Endothelial cell of umbilical vein (primary cell): ENCODE measurements around the gene PTPRK. TPM values are rescaled to one million over a fixed set of nuclear protein-coding genes. Genes with fewer than 3 reads are reported as not detected.

Source experiments
- BruUV-seq: library from RNA; stranded (reverse); fragments of 400-500 nt; replicated peaks from 2 replicates; lab custom pipeline; 2021; lab: Mats Ljungman, UMichigan
- CTCF ChIA-PET: fragments of 300-600, 350-600 bp; sonication (Branson Sonifier 250); formaldehyde crosslinking; loops from one replicate; lab custom pipeline; 2021; ENCODE audit warnings: antibody characterized with exemption, inconsistent platforms; lab: Charles Lee
- POLR2A ChIA-PET: fragments of 300-600, 350-600 bp; sonication (Branson Sonifier 250); formaldehyde crosslinking; loops from one replicate; lab custom pipeline; 2021; ENCODE audit warnings: antibody characterized with exemption, inconsistent platforms; lab: Charles Lee
- DNase-seq: peaks from one replicate; pipeline ENCODE4 v3.0.0-alpha.2; 2011; ENCODE audit warnings: low read depth, low spot score
- FAIRE-seq: peaks from 2 replicates; lab custom pipeline; 2011; peaks lifted over from hg19 to GRCh38; lab: Jason Lieb, UNC
- H2AFZ ChIP-seq: 2 replicates; pipeline ENCODE4 v1.6.0; 2012; ENCODE audit warnings: low read depth, low read length, control low read depth, inconsistent platforms
- H3K27ac ChIP-seq: 2 replicates; pipeline ENCODE4 v1.5.1; 2011; ENCODE audit warnings: low read depth, mild to moderate bottlenecking, control low read depth, low read length, moderate library complexity; ENCODE audit not compliant: insufficient read depth
- H3K27me3 ChIP-seq, 2 experiments: 2 replicates each; pipeline versions ENCODE4 v1.6.0 to v1.6.1; 2011; ENCODE audit warnings: low read length in 2 of 2, mixed read lengths in 1 of 2; ENCODE audit not compliant: control insufficient read depth in 2 of 2, insufficient read depth in 2 of 2
- H3K36me3 ChIP-seq, 2 experiments: 2 replicates in 1 of 2; 3 replicates in 1 of 2; pipeline ENCODE4 v1.5.1; 2011; ENCODE audit warnings: low read length in 2 of 2, mild to moderate bottlenecking in 1 of 2, moderate library complexity in 1 of 2; ENCODE audit not compliant: control insufficient read depth in 2 of 2, insufficient read depth in 2 of 2; ENCODE audit errors: extremely low read depth in 1 of 2
- H3K4me1 ChIP-seq: 3 replicates; pipeline ENCODE4 v1.5.1; 2011; ENCODE audit warnings: mild to moderate bottlenecking, low read length; ENCODE audit not compliant: control insufficient read depth, insufficient read depth; ENCODE audit errors: extremely low read depth
- H3K4me2 ChIP-seq: 2 replicates; pipeline ENCODE4 v1.6.1; 2011; ENCODE audit warnings: low read length, control low read depth, mixed read lengths; ENCODE audit not compliant: insufficient read depth
- H3K4me3 ChIP-seq, 3 experiments: fragments of 200-600 bp in 1 of 3; sonication (generic), shearing (Covaris generic) in 1 of 3; replicated peaks in 1 of 3; 2 replicates each; pipeline ENCODE4 v1.5.1; 2011 to 2016; ENCODE audit warnings: control low read depth in 3 of 3, low read length in 3 of 3, mild to moderate bottlenecking in 2 of 3, inconsistent platforms in 1 of 3, low read depth in 1 of 3, moderate library complexity in 1 of 3; ENCODE audit not compliant: insufficient read depth in 1 of 3
- H3K79me2 ChIP-seq: 2 replicates; pipeline ENCODE4 v1.6.0; 2012; ENCODE audit warnings: low read length, inconsistent platforms; ENCODE audit not compliant: control insufficient read depth, insufficient read depth
- H3K9ac ChIP-seq: replicated peaks from 2 replicates; pipeline ENCODE3; 2011; ENCODE audit warnings: low read length, control low read depth; ENCODE audit not compliant: insufficient read depth; ENCODE audit errors: extremely low read depth
- H3K9me1 ChIP-seq: replicated peaks from 3 replicates; pipeline ENCODE4 v1.6.0; 2011; ENCODE audit warnings: mild to moderate bottlenecking, low read length; ENCODE audit not compliant: control insufficient read depth, insufficient read depth; ENCODE audit errors: extremely low read depth
- H3K9me3 ChIP-seq: replicated peaks from 2 replicates; pipeline ENCODE4 v1.5.1; 2012; ENCODE audit warnings: low read length, inconsistent platforms; ENCODE audit not compliant: control insufficient read depth, insufficient read depth
- H4K20me1 ChIP-seq: replicated peaks from 2 replicates; pipeline ENCODE3; 2011; ENCODE audit warnings: mild to moderate bottlenecking, low read length; ENCODE audit not compliant: control insufficient read depth, insufficient read depth; ENCODE audit errors: extremely low read depth
- CTCF ChIP-seq, 2 donors: IDR thresholded peaks; 1 replicate in 1 of 2; 2 replicates in 1 of 2; pipeline ENCODE4 v1.5.1; 2011; ENCODE audit warnings: low read length in 2 of 2, mild to moderate bottlenecking in 2 of 2, moderate library complexity in 2 of 2, control low read depth in 1 of 2, inconsistent platforms in 1 of 2, low read depth in 1 of 2; ENCODE audit not compliant: insufficient read depth in 1 of 2; ENCODE audit errors: extremely low read depth in 1 of 2
- EZH2 ChIP-seq: IDR thresholded peaks from 2 replicates; pipeline ENCODE4 v1.6.1; 2012; ENCODE audit warnings: borderline replicate concordance, low read depth, mild to moderate bottlenecking, moderate library complexity, low read length, inconsistent platforms; ENCODE audit not compliant: severe bottlenecking
- FOS ChIP-seq: IDR thresholded peaks from 2 replicates; pipeline ENCODE4 v1.6.1; 2011; ENCODE audit warnings: mild to moderate bottlenecking, low read length, moderate library complexity, borderline replicate concordance; ENCODE audit not compliant: insufficient read depth
- GATA2 ChIP-seq: IDR thresholded peaks from 2 replicates; pipeline ENCODE4 v1.7.0; 2011; ENCODE audit warnings: low read depth, mild to moderate bottlenecking, moderate library complexity, mixed read lengths, low read length; ENCODE audit not compliant: insufficient read length, insufficient read depth
- JUN ChIP-seq: IDR thresholded peaks from 2 replicates; pipeline ENCODE4 v1.6.1; 2011; ENCODE audit warnings: borderline replicate concordance, low read depth; ENCODE audit not compliant: insufficient read length, insufficient read depth
- MYC ChIP-seq: IDR thresholded peaks from one replicate; pipeline ENCODE4 v1.6.1; 2011; ENCODE audit warnings: mild to moderate bottlenecking, low read depth, low read length
- POLR2A ChIP-seq: IDR thresholded peaks from 2 replicates; pipeline ENCODE4 v1.6.1; 2012; ENCODE audit warnings: low read depth, mild to moderate bottlenecking, control low read depth, low read length
- POLR2AphosphoS5 ChIP-seq: IDR thresholded peaks from 2 replicates; pipeline ENCODE4 v1.6.1; 2012; ENCODE audit warnings: low read depth, mild to moderate bottlenecking, control low read depth, low read length, moderate library complexity; ENCODE audit not compliant: insufficient read depth
- dilution Hi-C: fragments of 300-500 bp; cut with MboI; formaldehyde crosslinking; loops from one replicate; pipeline ENCODE4 v1.15.0; 2019; ENCODE audit warnings: low sequenced_read_pairs; ENCODE audit not compliant: extremely low pct_ligation_motif_present
- intact Hi-C: fragments of 100-400 bp; cut with micrococcal nuclease; formaldehyde crosslinking; loops from one replicate; pipeline ENCODE4 v1.10.0; 2022
- polyA plus RNA-seq, 4 experiments: library from polyadenylated mRNA; depleted of rRNA in 3 of 4; stranded (reverse) in 3 of 4; unstranded in 1 of 4; fragments of >200 nt; gene quantifications; 2 replicates each; pipeline versions ENCODE4 v1.2.1 to v1.2.3, GENCODE V29; 2011 to 2012; ENCODE audit warnings: missing spikeins in 1 of 4
- total RNA-seq: library from RNA; stranded (reverse); gene quantifications from 2 replicates; pipeline ENCODE4 v1.2.3, GENCODE V29; 2021
- TF ChIP-seq, protein P1 (sequence below): IDR thresholded peaks from 2 replicates; pipeline ENCODE4 v1.6.1; 2011; ENCODE audit not compliant: insufficient read depth, insufficient read length

The PTPRK gene
- total and polyA plus RNA-seq, 2 donors (not counting 3 experiments of a cell fraction or from before 2014, with no cell fraction given): 15.2 to 74.0 TPM

- no peaks in the 10 kb centered on the region for H3K9me1 ChIP-seq
- H3K36me3 ChIP-seq: no peaks in the 10 kb centered on the region
- H3K4me1 ChIP-seq: no peaks in the 10 kb centered on the region
- no peak overlapping the region for H2AFZ ChIP-seq
- intact Hi-C loops: no loop called here
- no peak overlapping the region for H3K4me2 ChIP-seq
- no peak for FAIRE-seq
- ChIA-PET CTCF (no interaction called here), POLR2A (no interaction called here)
- DNase-seq: no peak
- TF ChIP-seq EZH2 (no peak), JUN (no peak), POLR2A (no peak), POLR2AphosphoS5 (no peak), CTCF (IDR thresholded peaks at IDR 0.05; ENCODE audit: extremely low read depth in 1 of 2, insufficient read depth in 1 of 2, low read depth in 1 of 2, low read length in 2 of 2) (no peak), MYC (no peak), GATA2 (no peak)
- H3K9ac ChIP-seq: no peak overlapping the region
- peaks cover 14% of the 10 kb centered on the region for H3K79me2 ChIP-seq
- no peak overlapping the region for H3K4me3 ChIP-seq
- H3K9me3 ChIP-seq: no peaks in the 10 kb centered on the region
- no TSS peak for BruUV-seq
- no peaks in the 10 kb centered on the region for H4K20me1 ChIP-seq
- no peak overlapping the region for H3K27ac ChIP-seq
- no peaks in the 10 kb centered on the region for H3K27me3 ChIP-seq
- dilution Hi-C loops: no loop called here
Observed at GRCh38 chr6:128397996-128398395, 122.4 kb downstream of the PTPRK start.

GRCh38 chr6:128395596-128395995, 124.8 kb downstream of the PTPRK start:
- Histone ChIP-seq H4K20me1 (no peaks in the 10 kb centered on the region), H3K4me1 (no peaks in the 10 kb centered on the region), H3K79me2 (peaks cover 9% of the 10 kb centered on the region), H3K9ac (no peak overlapping the region), H2AFZ (no peak overlapping the region), H3K27me3 (no peaks in the 10 kb centered on the region), H3K27ac (no peak overlapping the region), H3K4me3 (no peak overlapping the region), H3K9me3 (no peaks in the 10 kb centered on the region), H3K4me2 (no peak overlapping the region), H3K9me1 (no peaks in the 10 kb centered on the region), H3K36me3 (no peaks in the 10 kb centered on the region)
- TF ChIP-seq FOS: no peak
- TF ChIP-seq GATA2: no peak
- TF ChIP-seq JUN: no peak
- no peak for TF ChIP-seq POLR2A
- TF ChIP-seq CTCF (IDR thresholded peaks at IDR 0.05; ENCODE audit: extremely low read depth in 1 of 2, insufficient read depth in 1 of 2, low read depth in 1 of 2, low read length in 2 of 2): no peak
- no peak for TF ChIP-seq EZH2
- TF ChIP-seq, protein P1, sequence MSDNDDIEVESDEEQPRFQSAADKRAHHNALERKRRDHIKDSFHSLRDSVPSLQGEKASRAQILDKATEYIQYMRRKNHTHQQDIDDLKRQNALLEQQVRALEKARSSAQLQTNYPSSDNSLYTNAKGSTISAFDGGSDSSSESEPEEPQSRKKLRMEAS: no peak
- TF ChIP-seq POLR2AphosphoS5: no peak
- TF ChIP-seq MYC: no peak
- CTCF ChIA-PET: no interaction called here
- FAIRE-seq (no peak), DNase-seq (peak; percentile 35)
- dilution Hi-C loops (no loop called here), intact Hi-C loops (no loop called here)
- BruUV-seq: no TSS peak
- POLR2A ChIA-PET: no interaction called here
